HCT116 (cell line): ENCODE data around the gene AP2A1.

Source experiments
- CEBPB ChIP-seq: IDR thresholded peaks from 2 replicates; pipeline ENCODE4 v1.6.1; 2012; ENCODE audit warnings: low read depth
- CTCF ChIP-seq, 3 experiments: fragments of 200-600 bp in 1 of 3; sonication (generic) in 1 of 3; IDR thresholded peaks in 2 of 3; conservative IDR thresholded peaks in 1 of 3; 2 replicates each; pipeline ENCODE4 v1.5.1; 2012 to 2017; ENCODE audit warnings: low read depth in 2 of 3, low read length in 2 of 3, antibody characterized with exemption in 1 of 3, borderline replicate concordance in 1 of 3, control low read depth in 1 of 3, mild to moderate bottlenecking in 1 of 3, mixed read lengths in 1 of 3, mixed run types in 1 of 3, moderate library complexity in 1 of 3; ENCODE audit not compliant: insufficient read depth in 1 of 3
- EGR1 ChIP-seq: IDR thresholded peaks from 2 replicates; pipeline ENCODE4 v1.6.1; 2012; ENCODE audit warnings: low read depth
- EZH2 ChIP-seq: fragments of 200-600 bp; sonication (generic); IDR thresholded peaks from 2 replicates; pipeline ENCODE4 v1.6.1; 2017; ENCODE audit warnings: antibody characterized with exemption, mixed run types
- JUND ChIP-seq: IDR thresholded peaks from 2 replicates; pipeline ENCODE4 v1.6.1; 2012
- MAX ChIP-seq: IDR thresholded peaks from 2 replicates; pipeline ENCODE4 v1.6.1; 2012
- POLR2A ChIP-seq: IDR thresholded peaks from 2 replicates; pipeline ENCODE4 v1.7.0; 2011; ENCODE audit warnings: borderline replicate concordance; ENCODE audit not compliant: insufficient read depth, insufficient read length; ENCODE audit errors: extremely low read depth
- POLR2AphosphoS5 ChIP-seq: IDR thresholded peaks from 2 replicates; pipeline ENCODE4 v1.6.1; 2011; ENCODE audit warnings: mild to moderate bottlenecking, low read depth, low read length, moderate library complexity
- REST ChIP-seq: IDR thresholded peaks from 2 replicates; pipeline ENCODE4 v1.6.1; 2012; ENCODE audit warnings: low read depth
- SIN3A ChIP-seq: IDR thresholded peaks from 2 replicates; pipeline ENCODE4 v1.6.1; 2012; ENCODE audit warnings: low read depth
- SRF ChIP-seq: IDR thresholded peaks from 2 replicates; pipeline ENCODE4 v1.6.1; 2012; ENCODE audit warnings: low read depth
- TCF7L2 ChIP-seq: IDR thresholded peaks from 2 replicates; pipeline ENCODE4 v1.7.0; 2011; ENCODE audit warnings: borderline replicate concordance, inconsistent platforms; ENCODE audit not compliant: insufficient read depth, insufficient read length; ENCODE audit errors: extremely low read depth

- TF ChIP-seq POLR2AphosphoS5 = no peak
- no peak for TF ChIP-seq EGR1
- TF ChIP-seq CTCF (IDR thresholded peaks at IDR 0.05 in 2 of 3, conservative IDR thresholded peaks at IDR 0.05 in 1 of 3; ENCODE audit: borderline replicate concordance in 1 of 3, insufficient read depth in 1 of 3, low read depth in 2 of 3, low read length in 2 of 3) = no peak
- TF ChIP-seq POLR2A = no peak
- TF ChIP-seq MAX = no peak
- no peak for TF ChIP-seq TCF7L2
- TF ChIP-seq SIN3A = no peak
- no peak for TF ChIP-seq EZH2
- TF ChIP-seq REST = no peak
- no peak for TF ChIP-seq CEBPB
- no peak for TF ChIP-seq JUND
- TF ChIP-seq SRF = no peak
Observed at GRCh38 chr19:49846408-49846807, 79.6 kb downstream of the AP2A1 start.
